Renal pelvis (tissue), 12 donors: ENCODE results near the gene COPG1. TPM values are rescaled to one million over a fixed set of nuclear protein-coding genes. Genes with fewer than 3 reads are reported as not detected.
"Not testable (repeated sequence)": the region's sequence is repeated elsewhere in the genome, so short reads cannot be mapped to it uniquely, and the experiment has no call there.

ENCODE experiments used
- DNase-seq: peaks from one replicate; pipeline ENCODE4 v3.0.0-alpha.2; 2013
- long read RNA-seq, 16 experiments: transcript quantifications; one replicate each; lab custom pipeline, GENCODE V29; 2026
- polyA plus RNA-seq, 3 donors: library from polyadenylated mRNA; unstranded; fragments of 120-200 nt; gene quantifications; one replicate each; pipeline ENCODE4 v1.2.1, GENCODE V29; 2013; ENCODE audit not compliant: insufficient read length in 3 of 3

COPG1 gene, protein sequence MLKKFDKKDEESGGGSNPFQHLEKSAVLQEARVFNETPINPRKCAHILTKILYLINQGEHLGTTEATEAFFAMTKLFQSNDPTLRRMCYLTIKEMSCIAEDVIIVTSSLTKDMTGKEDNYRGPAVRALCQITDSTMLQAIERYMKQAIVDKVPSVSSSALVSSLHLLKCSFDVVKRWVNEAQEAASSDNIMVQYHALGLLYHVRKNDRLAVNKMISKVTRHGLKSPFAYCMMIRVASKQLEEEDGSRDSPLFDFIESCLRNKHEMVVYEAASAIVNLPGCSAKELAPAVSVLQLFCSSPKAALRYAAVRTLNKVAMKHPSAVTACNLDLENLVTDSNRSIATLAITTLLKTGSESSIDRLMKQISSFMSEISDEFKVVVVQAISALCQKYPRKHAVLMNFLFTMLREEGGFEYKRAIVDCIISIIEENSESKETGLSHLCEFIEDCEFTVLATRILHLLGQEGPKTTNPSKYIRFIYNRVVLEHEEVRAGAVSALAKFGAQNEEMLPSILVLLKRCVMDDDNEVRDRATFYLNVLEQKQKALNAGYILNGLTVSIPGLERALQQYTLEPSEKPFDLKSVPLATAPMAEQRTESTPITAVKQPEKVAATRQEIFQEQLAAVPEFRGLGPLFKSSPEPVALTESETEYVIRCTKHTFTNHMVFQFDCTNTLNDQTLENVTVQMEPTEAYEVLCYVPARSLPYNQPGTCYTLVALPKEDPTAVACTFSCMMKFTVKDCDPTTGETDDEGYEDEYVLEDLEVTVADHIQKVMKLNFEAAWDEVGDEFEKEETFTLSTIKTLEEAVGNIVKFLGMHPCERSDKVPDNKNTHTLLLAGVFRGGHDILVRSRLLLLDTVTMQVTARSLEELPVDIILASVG
- 100 to 1,000 TPM; 158 to 174 (median 168) TPM for polyA plus RNA-seq
- long read RNA-seq, donor 1, transcript COPG1-201 (24 exons, 3,078 nt) = major isoform, 6 of 6 reads
- long read RNA-seq, donor 1, partial matches to known transcripts = 0 of 6 reads
- long read RNA-seq, donor 1, other reads (novel, unspliced or antisense) = 0 of 6 reads
- long read RNA-seq, donor 2, transcript COPG1-201 (24 exons, 3,078 nt) = major isoform, 11 of 17 reads
- long read RNA-seq, donor 2, partial matches to known transcripts = 0 of 17 reads
- long read RNA-seq, donor 2, other reads (novel, unspliced or antisense) = 6 of 17 reads
- long read RNA-seq, donor 3, partial matches to known transcripts = 73 of 82 reads
- long read RNA-seq, donor 3, other reads (novel, unspliced or antisense) = 6 of 82 reads
- long read RNA-seq, donor 4, transcript COPG1-201 (24 exons, 3,078 nt) = major isoform, 7 of 15 reads
- long read RNA-seq, donor 4, partial matches to known transcripts = 0 of 15 reads
- long read RNA-seq, donor 4, other reads (novel, unspliced or antisense) = 6 of 15 reads
- long read RNA-seq, donor 5, partial matches to known transcripts = 5 of 7 reads
- long read RNA-seq, donor 5, other reads (novel, unspliced or antisense) = 0 of 7 reads
- long read RNA-seq, donor 6, transcript COPG1-201 (24 exons, 3,078 nt) = major isoform, 6 of 102 reads
- long read RNA-seq, donor 6, partial matches to known transcripts = 96 of 102 reads
- long read RNA-seq, donor 6, other reads (novel, unspliced or antisense) = 0 of 102 reads
- long read RNA-seq, donor 7, partial matches to known transcripts = 12 of 22 reads
- long read RNA-seq, donor 7, other reads (novel, unspliced or antisense) = 6 of 22 reads
- long read RNA-seq, donor 8, partial matches to known transcripts = 30 of 35 reads
- long read RNA-seq, donor 8, other reads (novel, unspliced or antisense) = 0 of 35 reads
- long read RNA-seq, donor 9, transcript COPG1-201 (24 exons, 3,078 nt) = major isoform, 6 of 7 reads
- long read RNA-seq, donor 9, partial matches to known transcripts = 0 of 7 reads
- long read RNA-seq, donor 9, other reads (novel, unspliced or antisense) = 0 of 7 reads
- long read RNA-seq, donor 10, transcript COPG1-201 (24 exons, 3,078 nt) = major isoform, 5 of 76 reads
- long read RNA-seq, donor 10, partial matches to known transcripts = 71 of 76 reads
- long read RNA-seq, donor 10, other reads (novel, unspliced or antisense) = 0 of 76 reads
- long read RNA-seq, donor 11, partial matches to known transcripts = 9 of 13 reads
- long read RNA-seq, donor 11, other reads (novel, unspliced or antisense) = 0 of 13 reads
- long read RNA-seq, donor 12, transcript COPG1-201 (24 exons, 3,078 nt) = major isoform, 11 of 704 reads
- long read RNA-seq, donor 12, partial matches to known transcripts = 693 of 704 reads
- long read RNA-seq, donor 12, other reads (novel, unspliced or antisense) = 0 of 704 reads
- long read RNA-seq, donor 13, transcript COPG1-201 (24 exons, 3,078 nt) = major isoform, 5 of 58 reads
- long read RNA-seq, donor 13, partial matches to known transcripts = 53 of 58 reads
- long read RNA-seq, donor 13, other reads (novel, unspliced or antisense) = 0 of 58 reads
- long read RNA-seq, donor 14 = 0 reads
- long read RNA-seq, donor 15, transcript COPG1-201 (24 exons, 3,078 nt) = major isoform, 13 of 192 reads
- long read RNA-seq, donor 15, partial matches to known transcripts = 179 of 192 reads
- long read RNA-seq, donor 15, other reads (novel, unspliced or antisense) = 0 of 192 reads
- long read RNA-seq, donor 16, transcript COPG1-201 (24 exons, 3,078 nt) = major isoform, 5 of 109 reads
- long read RNA-seq, donor 16, partial matches to known transcripts = 95 of 109 reads
- long read RNA-seq, donor 16, other reads (novel, unspliced or antisense) = 7 of 109 reads

GRCh38 chr3:129249284-129250065 is at the start of gene COPG1:
TSS of gene COPG1 (plus strand) at chr3:129249606. CDS start at chr3:129249710, 104 bp downstream.
- peak; percentile 89 for DNase-seq

DNA sequence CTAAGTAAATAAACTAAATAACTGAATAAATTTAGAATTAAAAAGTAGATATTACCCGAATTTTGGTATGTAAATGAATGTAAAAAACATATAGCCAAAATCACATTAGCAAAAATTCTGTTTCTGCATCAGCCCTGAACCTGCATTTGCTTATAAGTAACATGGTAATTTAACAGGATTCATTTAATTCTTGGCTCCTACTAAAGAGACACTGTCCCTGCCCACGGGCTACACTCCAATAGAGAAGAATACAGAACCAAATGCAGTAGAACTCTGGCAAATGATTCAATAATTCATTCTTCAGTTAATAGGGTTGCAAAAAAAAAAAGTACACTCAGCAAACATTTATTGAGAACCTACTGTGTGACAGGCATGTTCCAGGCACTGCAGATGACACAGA is 44.9 kb upstream of the COPG1 start:
- DNase-seq = no peak

DNA sequence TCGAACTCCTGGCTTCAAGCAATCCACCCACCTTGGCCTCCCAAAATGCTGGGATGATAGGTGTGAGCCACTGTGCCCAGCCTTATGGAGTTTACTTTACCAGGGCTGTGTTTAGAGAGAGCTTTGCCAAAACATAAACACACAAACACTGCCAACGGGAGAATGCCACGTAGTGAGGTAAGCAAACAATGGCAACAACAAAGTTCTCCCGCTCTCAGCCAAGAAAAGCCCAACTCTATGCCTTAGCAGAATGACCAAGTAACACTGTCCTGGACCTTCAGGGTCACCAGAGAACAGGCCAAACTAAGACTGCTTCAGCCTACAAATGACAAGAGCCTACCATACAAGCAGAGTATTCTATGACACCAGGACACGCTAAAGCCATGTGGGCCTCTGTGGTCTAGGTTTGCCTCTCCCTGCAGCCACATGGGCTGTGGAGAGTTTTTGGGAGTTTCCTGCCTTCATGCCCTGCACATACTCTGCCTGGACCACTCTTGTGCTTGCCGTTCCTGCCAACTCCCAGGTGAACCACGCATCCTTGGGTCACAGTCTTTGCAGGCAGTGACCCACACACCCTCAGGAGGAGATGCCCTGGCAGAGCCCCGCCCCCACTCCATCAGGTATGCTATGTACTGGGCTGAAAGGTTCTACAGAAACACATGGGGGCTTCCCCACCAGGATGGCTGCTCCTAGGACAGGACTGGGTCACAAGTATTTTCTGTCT is 44.1 kb upstream of the COPG1 start:
- no peak for DNase-seq

- DNase-seq = peak; percentile 53
These were observed 41.9 kb upstream of the COPG1 start for GRCh38 chr3:129207479-129207878.

DNA sequence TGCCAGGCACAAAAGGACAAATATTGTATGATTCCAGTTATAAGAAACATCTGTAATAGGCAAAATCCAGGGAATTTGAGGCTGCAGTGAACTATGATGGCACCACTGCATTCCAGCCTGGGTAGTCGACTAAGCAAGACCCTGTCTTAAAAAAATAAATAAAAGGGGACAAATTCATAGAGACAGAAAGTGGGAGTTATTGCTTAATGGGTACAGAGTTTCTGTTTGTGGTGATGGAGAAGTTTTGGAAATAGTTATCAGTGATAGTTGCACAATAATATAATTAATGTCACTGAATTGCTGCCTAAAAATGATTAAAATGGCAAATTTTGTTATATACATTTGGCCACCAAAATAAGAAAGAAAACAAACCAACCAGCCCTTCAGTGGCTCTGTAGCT is 38.1 kb upstream of the COPG1 start:
- DNase-seq = no peak

- no peak for DNase-seq
These were observed 37.6 kb upstream of the COPG1 start for GRCh38 chr3:129211772-129212171.

GRCh38 chr3:129213238-129213637 is 36.2 kb upstream of the COPG1 start:
- no peak for DNase-seq

DNA sequence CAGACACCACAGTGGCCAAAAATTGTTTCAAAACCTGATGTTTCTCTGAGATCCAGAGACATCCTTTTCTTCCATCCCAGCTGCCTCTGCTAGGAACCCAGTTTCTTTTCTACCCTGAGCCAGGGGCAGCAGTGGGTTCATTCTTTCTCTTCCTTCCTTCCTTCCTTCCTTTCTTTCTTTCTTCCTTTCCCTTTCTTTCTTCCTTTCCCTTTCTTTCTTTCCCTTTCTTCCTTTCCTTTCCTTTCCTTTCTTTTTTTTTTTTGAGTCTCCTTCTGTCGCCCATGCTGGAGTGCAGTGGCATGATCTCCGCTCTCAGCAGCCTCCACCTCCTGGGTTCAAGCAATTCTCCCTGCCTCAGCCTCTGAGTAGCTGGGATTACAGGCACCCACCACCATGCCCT is 30.7 kb upstream of the COPG1 start:
- no peak for DNase-seq

GRCh38 chr3:129224387-129224786 is 25.0 kb upstream of the COPG1 start:
- not testable (repeated sequence) for DNase-seq

GRCh38 chr3:129224984-129225393 is 24.4 kb upstream of the COPG1 start:
- no peak for DNase-seq

- DNase-seq = no peak
These were observed 23.0 kb upstream of the COPG1 start for GRCh38 chr3:129226374-129226773.

DNA sequence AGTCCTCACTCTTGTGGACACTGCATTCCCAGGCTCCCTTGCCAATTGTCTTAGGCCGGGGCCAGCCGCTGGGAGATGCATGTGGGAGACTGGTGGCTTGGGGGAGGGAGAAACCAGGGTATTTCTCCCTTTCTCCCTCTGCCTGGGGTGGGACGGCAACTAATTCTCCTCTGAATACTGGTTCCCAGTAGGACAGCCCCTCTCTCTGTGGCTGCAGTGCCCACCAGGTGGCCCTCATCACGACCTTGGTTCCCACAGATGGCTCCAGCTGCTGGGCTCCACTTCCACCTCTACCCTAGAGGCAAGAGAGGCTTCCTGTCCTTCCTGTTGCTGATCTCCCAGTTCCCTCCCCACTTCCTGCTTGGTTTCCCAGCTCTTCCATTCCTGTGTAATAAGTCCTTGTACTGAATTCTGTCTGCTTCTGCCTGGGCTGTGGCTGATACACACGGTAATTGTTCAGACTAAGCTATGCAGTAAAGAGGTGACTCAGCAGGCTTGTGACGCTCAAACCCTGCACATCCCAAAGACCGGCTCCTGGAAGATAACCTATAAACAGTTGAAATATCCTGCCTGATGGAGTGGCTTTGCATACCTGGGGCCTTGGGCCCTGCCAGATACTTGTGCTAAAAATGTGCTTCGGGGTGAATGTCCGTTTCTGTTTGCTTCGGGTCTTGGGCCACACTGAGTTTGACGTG is 20.4 kb upstream of the COPG1 start:
- no peak for DNase-seq

- DNase-seq = no peak
These were observed 18.9 kb upstream of the COPG1 start for GRCh38 chr3:129230311-129231019.

DNA sequence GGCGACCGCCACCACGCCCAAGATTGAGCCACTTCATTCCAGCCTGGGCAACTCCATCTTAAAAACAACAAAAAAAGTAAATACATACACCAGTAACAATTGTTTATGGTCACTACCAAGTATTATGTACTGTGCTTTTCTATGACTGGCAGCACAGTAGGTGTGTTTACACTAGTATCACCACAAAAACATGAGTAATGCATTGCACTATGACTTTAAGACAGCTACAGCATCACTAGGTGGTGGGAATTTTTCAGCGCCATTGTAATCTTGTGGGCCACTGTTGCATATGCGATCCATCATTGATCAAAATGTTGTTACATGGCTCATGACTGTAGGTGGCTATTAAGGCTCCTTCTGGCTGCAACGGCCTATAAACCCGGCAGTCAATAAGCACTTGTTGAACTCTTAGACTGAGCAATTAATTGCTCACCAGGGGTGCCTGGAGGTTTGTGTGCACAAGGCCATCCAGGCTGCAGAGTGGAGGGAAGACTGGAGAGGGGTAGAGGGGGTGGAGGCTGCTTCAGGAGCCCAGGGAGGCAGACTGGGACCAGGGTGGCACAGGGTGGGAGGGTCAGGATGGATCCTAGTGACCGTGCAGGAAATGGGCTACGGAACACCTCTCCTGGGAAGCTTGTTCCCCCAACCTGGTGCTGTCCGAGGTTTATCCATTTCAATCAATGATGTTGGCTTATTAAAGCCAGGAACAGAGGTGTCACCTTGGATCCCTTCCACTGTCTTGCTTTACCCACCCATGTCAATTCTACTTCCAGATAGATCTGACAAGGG is 17.9 kb upstream of the COPG1 start:
- DNase-seq = no peak

DNA sequence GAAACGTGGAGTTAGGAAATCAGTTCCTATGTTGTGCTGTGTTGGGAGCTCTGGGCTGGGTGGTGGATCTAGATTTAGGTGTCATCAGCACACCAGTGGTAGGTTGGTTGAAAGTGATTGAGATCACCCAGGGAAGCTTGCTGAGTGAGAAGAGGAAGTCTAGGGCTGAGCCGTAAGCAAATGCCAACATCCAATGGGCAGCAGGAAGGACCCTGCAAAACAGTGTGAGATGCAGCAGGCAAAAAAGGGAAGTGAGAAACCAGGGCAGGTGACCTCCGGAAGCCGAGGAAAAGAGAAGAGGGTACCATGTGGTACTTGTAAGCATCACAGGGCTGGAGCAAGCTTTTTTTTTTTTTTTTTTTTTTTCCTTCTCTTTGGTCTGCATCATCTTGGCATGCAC is 15.9 kb upstream of the COPG1 start:
- DNase-seq = no peak
